H1 (cell line): Measurements from ENCODE around the gene ARL3. TPM values are rescaled to one million over a fixed set of nuclear protein-coding genes. Genes with fewer than 3 reads are reported as not detected.

Source experiments
- EZH2 ChIP-seq: fragments of 200-600 bp; sonication (generic); IDR thresholded peaks from 2 replicates; pipeline ENCODE4 v1.7.1; 2012; ENCODE audit warnings: low read depth, mild to moderate bottlenecking, moderate library complexity, low read length, inconsistent platforms; ENCODE audit not compliant: severe bottlenecking
- NANOG ChIP-seq: IDR thresholded peaks from 2 replicates; pipeline ENCODE4 v1.6.1; 2011; ENCODE audit warnings: low read length, low read depth, mild to moderate bottlenecking, inconsistent platforms; ENCODE audit not compliant: insufficient read depth, poor library complexity, severe bottlenecking
- NRF1 ChIP-seq: IDR thresholded peaks from 2 replicates; pipeline ENCODE4 v1.6.1; 2011; ENCODE audit warnings: mild to moderate bottlenecking, low read depth, low read length, improper control_type of control experiment
- PHF8 ChIP-seq: fragments of 200-600 bp; sonication (generic); conservative IDR thresholded peaks from 2 replicates; pipeline ENCODE4 v1.7.1; 2012; ENCODE audit warnings: low read depth, mild to moderate bottlenecking, inconsistent platforms, low read length, moderate library complexity
- SAP30 ChIP-seq: fragments of 300-600 bp; sonication (generic); IDR thresholded peaks from 2 replicates; pipeline ENCODE4 v1.7.1; 2012; ENCODE audit warnings: low read length, moderate library complexity, mild to moderate bottlenecking, inconsistent platforms; ENCODE audit not compliant: insufficient read depth, insufficient replicate concordance
- SIN3A ChIP-seq, 2 experiments: IDR thresholded peaks in 1 of 2; conservative IDR thresholded peaks in 1 of 2; 2 replicates each; pipeline ENCODE4 v1.6.1; 2011 to 2012; ENCODE audit warnings: low read length in 2 of 2, improper control_type of control experiment in 1 of 2, low read depth in 1 of 2, mild to moderate bottlenecking in 1 of 2
- SP2 ChIP-seq: IDR thresholded peaks from 2 replicates; pipeline ENCODE4 v1.6.1; 2012; ENCODE audit warnings: mild to moderate bottlenecking, low read length, inconsistent platforms
- polyA plus RNA-seq, 7 experiments: library from polyadenylated mRNA; depleted of rRNA in 3 of 7; stranded (reverse) in 5 of 7; unstranded in 2 of 7; fragments of >200 nt in 5 of 7; fragments of 200-250 nt in 2 of 7; gene quantifications; 1 replicate in 5 of 7; 2 replicates in 1 of 7; 4 replicates in 1 of 7; pipeline versions ENCODE4 v1.2.1 to v1.2.3, GENCODE V29; 2011 to 2013; ENCODE audit warnings: missing spikeins in 2 of 7, mixed read lengths in 2 of 7
- total RNA-seq: library from RNA; stranded (reverse); fragmentation: NEBNext Ultra II Directional; extraction: Animal tissue kit (Norgen Biotek cat#: 25700); gene quantifications from 2 replicates; pipeline ENCODE4 v1.2.1, GENCODE V29; 2021
- TF ChIP-seq, protein P1 (sequence below): IDR thresholded peaks from 2 replicates; pipeline ENCODE4 v1.6.1; 2012; ENCODE audit warnings: inconsistent platforms

The ARL3 gene
- total and polyA plus RNA-seq, 2 of the 8 experiments (the other 6 are each of a cell fraction or from before 2014, with no cell fraction given), result 8.8 to 16.2 TPM

DNA sequence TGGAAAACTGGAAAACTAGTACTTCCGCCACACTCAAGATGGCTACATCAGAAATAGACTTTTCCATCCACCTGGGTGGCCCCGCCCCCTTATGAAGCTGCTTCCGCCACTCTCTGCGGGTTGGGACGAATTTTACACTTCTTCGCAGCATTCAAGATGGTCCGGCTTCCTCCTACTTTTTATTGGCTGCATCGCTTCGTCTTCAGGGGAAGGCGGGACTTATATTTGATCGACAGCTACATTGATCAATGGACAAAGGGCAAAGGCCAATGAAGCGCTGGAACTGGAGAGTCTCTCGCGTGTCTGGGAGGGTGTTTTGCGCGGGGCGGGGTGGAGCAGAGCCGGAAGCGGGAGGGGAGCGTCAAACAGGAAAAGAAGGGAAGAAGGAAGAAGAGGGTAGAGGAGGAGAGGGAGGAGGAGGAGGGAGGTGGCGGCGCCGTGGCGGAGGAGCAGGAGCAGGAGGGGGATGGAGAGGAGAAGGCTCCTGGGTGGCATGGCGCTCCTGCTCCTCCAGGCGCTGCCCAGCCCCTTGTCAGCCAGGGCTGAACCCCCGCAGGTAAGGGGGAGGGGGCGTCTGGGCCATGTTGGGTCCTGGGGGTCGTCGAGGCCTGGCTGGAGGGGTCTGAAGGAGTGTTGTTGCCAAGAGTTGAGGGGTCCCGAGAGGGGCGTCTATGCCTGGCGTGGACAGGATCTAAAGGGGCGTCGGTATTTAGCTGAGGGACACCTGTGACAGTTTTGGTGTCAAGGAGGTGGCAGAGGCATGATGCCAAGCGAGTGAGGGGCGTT, 29.6 kb upstream of the ARL3 start, which contains the start of gene WBP1L (continued):
- TF ChIP-seq SIN3A (conservative IDR thresholded peaks at IDR 0.05 in 1 of 2, IDR thresholded peaks at IDR 0.05 in 1 of 2; ENCODE audit: low read depth in 1 of 2, low read length in 2 of 2) (peak in 1 of 2 experiments; percentile 68; a peak in 1 of 4 replicates), NRF1 (no peak), EZH2 (no peak), NANOG (no peak), SAP30 (peak; percentile 71), SP2 (peak; percentile 64), PHF8 (peak; percentile 53)
- TF ChIP-seq, protein P1, sequence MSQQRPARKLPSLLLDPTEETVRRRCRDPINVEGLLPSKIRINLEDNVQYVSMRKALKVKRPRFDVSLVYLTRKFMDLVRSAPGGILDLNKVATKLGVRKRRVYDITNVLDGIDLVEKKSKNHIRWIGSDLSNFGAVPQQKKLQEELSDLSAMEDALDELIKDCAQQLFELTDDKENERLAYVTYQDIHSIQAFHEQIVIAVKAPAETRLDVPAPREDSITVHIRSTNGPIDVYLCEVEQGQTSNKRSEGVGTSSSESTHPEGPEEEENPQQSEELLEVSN, result no peak
